Measurements from ENCODE around the gene FAM227B. TPM values are rescaled to one million over a fixed set of nuclear protein-coding genes. Genes with fewer than 3 reads are reported as not detected.
"Not testable (repeated sequence)": the region's sequence is repeated elsewhere in the genome, so short reads cannot be mapped to it uniquely, and the experiment has no call there.

The FAM227B gene
- total RNA-seq, 1 donor from 2014 or later = 3.2 TPM

DNA sequence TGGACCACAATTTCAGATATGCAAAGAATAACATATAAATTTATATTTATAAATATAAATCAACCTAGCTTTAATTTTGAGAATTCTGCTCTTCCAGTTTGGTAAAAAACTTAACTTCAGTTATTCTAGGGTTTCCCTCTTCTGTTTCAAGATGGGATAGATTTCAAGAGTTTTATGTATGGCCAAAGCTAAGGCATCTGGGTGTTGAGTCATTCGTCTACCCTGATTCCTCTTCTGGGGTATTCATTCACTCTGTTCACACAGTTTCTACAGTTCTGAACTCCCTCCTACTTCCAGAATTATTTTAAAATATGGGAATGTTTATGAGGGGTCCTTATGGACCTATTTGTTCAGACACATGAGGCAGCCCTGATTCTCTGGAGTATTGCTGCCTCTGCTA is 201.8 kb downstream of the FAM227B start:
- TF ChIP-seq, protein P1, sequence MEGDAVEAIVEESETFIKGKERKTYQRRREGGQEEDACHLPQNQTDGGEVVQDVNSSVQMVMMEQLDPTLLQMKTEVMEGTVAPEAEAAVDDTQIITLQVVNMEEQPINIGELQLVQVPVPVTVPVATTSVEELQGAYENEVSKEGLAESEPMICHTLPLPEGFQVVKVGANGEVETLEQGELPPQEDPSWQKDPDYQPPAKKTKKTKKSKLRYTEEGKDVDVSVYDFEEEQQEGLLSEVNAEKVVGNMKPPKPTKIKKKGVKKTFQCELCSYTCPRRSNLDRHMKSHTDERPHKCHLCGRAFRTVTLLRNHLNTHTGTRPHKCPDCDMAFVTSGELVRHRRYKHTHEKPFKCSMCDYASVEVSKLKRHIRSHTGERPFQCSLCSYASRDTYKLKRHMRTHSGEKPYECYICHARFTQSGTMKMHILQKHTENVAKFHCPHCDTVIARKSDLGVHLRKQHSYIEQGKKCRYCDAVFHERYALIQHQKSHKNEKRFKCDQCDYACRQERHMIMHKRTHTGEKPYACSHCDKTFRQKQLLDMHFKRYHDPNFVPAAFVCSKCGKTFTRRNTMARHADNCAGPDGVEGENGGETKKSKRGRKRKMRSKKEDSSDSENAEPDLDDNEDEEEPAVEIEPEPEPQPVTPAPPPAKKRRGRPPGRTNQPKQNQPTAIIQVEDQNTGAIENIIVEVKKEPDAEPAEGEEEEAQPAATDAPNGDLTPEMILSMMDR (conservative IDR thresholded peaks at IDR 0.05; ENCODE audit: low read depth, low read length) = no peak
- DNase-seq (ENCODE audit: low read depth) = no peak
- H3K4me3 ChIP-seq (ENCODE audit: low read depth, low read length) = no peak overlapping the region

DNA sequence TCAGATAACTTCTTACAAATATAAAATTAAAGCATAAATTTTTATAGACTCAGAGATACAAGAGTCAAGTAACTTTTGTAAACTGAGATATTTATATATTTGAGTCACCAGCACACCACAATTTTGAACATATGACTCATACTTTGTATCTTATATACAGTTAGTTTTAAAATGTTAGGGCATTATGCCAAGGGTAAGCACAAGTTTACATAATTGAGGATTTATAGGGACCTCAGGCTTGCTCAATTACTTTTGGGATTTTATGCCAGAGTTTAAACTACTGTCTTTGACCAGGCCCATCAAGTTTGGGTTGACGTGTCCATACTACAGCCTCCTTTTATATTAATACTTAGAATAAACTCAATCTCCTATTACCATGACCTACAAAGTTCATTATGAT is 205.0 kb downstream of the FAM227B start:
- DNase-seq (ENCODE audit: low read depth) = no peak
- TF ChIP-seq, protein P1 (conservative IDR thresholded peaks at IDR 0.05; ENCODE audit: low read depth, low read length) = no peak

DNA sequence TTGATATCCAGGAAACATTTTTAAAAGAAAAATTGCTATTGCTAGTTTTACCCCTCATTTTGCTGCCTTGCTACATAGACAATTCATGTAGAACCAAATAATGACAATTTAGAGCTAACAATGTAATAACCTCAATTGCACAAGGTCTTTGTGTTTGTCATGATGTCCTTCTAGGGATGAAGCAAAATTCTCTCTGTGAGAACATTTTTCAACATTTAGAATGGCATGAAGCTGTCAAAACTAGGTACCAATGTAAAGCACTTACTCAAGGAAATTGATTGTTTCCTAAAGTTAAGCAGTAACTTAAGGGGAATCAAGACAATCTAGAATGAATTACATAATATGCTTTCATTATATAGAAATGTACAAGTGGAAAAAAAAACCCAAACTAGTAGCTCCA is 205.5 kb downstream of the FAM227B start:
- TF ChIP-seq, protein P1 (conservative IDR thresholded peaks at IDR 0.05; ENCODE audit: low read depth, low read length) = no peak
- no peak for DNase-seq (ENCODE audit: low read depth)
- no peak overlapping the region for H3K4me3 ChIP-seq (ENCODE audit: low read depth, low read length)

More for the DNA sequence above, 205.0 kb downstream of the FAM227B start:
- no peak overlapping the region for H3K4me3 ChIP-seq (ENCODE audit: low read depth, low read length)

DNA sequence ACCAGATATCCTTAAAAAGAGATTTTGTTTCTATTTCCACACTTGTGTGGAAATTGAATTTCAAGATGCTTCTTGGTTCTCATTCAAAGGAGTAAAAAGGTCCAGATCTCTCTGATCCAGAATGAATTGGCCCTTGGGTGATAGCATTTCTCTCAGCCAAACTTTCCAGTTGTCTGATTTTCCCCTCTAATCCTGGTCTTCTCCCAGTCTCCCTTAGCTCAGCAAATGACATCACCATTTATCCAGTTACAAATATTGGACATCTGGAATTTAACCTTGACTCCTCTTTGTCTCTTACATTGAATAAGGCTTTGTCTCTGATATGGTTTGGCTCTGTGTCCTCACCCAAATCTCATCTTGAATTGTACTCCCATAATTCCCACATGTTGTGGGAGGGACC is 207.8 kb downstream of the FAM227B start:
- TF ChIP-seq, protein P1 (conservative IDR thresholded peaks at IDR 0.05; ENCODE audit: low read depth, low read length) = no peak
- no peak overlapping the region for H3K4me3 ChIP-seq (ENCODE audit: low read depth, low read length)

DNA sequence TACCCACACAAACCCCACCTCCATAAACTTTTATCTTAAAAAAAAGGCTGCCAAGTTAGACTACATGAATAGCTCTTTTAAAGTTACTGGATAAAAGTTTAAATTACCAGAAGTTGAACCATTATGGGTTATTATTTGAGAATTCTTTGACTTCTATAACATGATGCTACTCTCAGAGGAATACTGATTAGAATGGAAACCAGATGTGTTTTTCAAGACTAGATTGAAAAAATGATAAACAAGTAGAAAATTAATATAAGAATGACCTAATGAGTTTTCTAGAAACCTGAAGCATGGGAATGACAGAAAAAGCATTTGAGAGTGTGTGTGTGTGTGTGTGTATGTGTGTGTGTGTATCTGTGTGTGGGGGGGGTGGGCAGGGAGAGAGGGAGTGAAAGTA is 210.0 kb downstream of the FAM227B start:
- no peak for DNase-seq (ENCODE audit: low read depth)
- TF ChIP-seq, protein P1 (conservative IDR thresholded peaks at IDR 0.05; ENCODE audit: low read depth, low read length) = no peak
- H3K4me3 ChIP-seq (ENCODE audit: low read depth, low read length) = no peak overlapping the region

More for the DNA sequence above, 207.8 kb downstream of the FAM227B start:
- no peak for DNase-seq (ENCODE audit: low read depth)

DNA sequence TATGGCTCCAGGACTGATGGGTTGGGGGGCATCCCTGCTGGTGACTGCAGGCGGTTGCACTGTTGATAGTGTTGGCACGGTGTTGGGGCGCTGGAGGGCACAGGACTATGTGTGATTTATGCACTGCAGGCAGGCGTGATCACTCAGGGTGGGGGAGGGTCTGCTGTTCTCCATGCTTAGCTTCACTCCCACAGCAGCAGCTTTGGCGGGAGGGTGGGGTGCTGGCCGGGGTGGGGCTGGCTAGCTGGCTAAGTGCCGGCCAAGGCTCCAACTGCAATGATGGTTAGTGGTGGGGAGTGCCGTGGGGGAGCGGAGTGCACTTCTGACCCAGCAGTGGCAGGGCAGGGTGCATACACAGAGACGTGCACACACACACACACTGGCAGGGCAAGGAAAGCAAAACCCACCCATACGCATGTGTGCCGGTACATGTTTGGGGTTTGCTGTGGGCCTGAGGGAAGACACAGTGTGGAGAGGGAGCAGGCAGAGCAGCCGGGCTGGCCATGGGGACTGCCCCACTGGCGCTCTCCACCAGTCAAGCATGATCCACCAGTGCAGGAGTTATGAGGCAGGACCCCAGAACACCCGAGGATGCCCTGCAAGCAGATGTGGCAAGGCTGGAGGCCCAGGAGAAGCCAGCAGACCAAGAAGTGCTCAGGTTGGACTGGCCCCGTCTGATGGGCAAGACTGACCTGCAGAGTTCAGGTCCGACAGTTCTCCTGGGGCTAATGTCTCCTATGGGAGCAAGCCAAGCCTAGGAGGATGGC is 214.1 kb downstream of the FAM227B start:
- no peak for DNase-seq (ENCODE audit: low read depth)
- TF ChIP-seq, protein P1 (conservative IDR thresholded peaks at IDR 0.05; ENCODE audit: low read depth, low read length) = no peak
- H3K4me3 ChIP-seq (ENCODE audit: low read depth, low read length) = no peak overlapping the region

DNA sequence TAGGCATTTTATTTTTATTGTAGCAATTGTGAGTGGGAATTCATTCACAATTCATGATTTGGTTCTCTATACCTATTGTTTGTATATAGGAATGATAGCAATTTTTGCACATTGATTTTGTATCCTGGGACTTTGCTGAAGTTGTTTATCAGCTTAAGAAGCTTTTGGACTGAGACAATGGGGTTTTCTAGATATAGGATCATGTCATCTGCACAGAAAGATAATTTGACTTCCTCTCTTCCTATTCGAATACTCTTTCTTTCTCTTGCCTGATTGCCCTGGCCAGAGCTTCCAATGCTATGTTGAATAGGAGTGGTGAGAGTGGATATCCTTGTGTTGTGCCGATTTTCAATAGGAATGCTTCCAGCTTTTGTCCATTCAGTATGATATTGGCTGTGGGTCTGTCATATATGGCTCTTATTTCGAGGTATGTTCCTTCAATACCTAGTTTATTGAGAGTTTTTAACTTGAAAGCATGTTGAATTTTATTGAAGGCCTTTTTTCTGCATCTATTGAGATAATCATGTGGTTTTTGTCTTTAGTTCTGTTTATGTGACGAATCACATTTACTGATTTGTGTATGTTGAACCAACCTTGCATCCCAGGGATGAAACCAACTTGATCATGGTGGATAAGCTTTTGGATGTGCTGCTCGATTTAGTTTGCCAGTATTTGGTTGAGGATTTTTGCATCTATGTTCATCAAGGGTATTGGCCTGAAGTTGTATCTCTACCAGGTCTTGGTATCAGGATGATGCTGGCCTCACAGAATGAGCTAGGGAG is 217.9 kb downstream of the FAM227B start:
- not testable (repeated sequence) for DNase-seq (ENCODE audit: low read depth); H3K4me3 ChIP-seq (ENCODE audit: low read depth, low read length)

Data from epithelial cell of proximal tubule (primary cell).